NK-92 treated with Interleukin-12 subunit alpha and Interleukin-12 subunit beta, amount 100 ng/mL, for 24 hours (cell line): ENCODE measurements around the gene GPR33.
"Not testable (repeated sequence)": the region's sequence is repeated elsewhere in the genome, so short reads cannot be mapped to it uniquely, and the experiment has no call there.

ENCODE experiments used
- DNase-seq: peaks from one replicate; lab custom pipeline; 2025; lab: John Stamatoyannopoulos, UW

GPR33 gene

GRCh38 chr14:31487886-31488285 is at the start of gene GPR33:
Gene GPR33 (minus strand): TSS chr14:31488039. CDS start chr14:31483965, 4,074 bp downstream.
- no peak for DNase-seq

GRCh38 chr14:31536201-31536960 is 48.5 kb upstream of the GPR33 start:
- DNase-seq = no peak

- no peak for DNase-seq
These were observed 42.3 kb upstream of the GPR33 start for GRCh38 chr14:31530136-31530535.

- no peak for DNase-seq
These were observed 41.2 kb upstream of the GPR33 start for GRCh38 chr14:31529053-31529452.

- no peak for DNase-seq
These were observed 39.7 kb upstream of the GPR33 start for GRCh38 chr14:31527546-31527945.

- no peak for DNase-seq
These were observed 39.2 kb upstream of the GPR33 start for GRCh38 chr14:31527087-31527486.

GRCh38 chr14:31510855-31511254 is 23.0 kb upstream of the GPR33 start:
- DNase-seq = no peak

- DNase-seq = no peak
These were observed 22.4 kb upstream of the GPR33 start for GRCh38 chr14:31510222-31510621.

- DNase-seq = no peak
These were observed 20.3 kb upstream of the GPR33 start for GRCh38 chr14:31508135-31508534.

GRCh38 chr14:31505411-31505810 is 17.6 kb upstream of the GPR33 start:
- no peak for DNase-seq

- no peak for DNase-seq
These were observed 14.0 kb upstream of the GPR33 start for GRCh38 chr14:31501870-31502269.

- DNase-seq = no peak
These were observed 5.1 kb upstream of the GPR33 start for GRCh38 chr14:31492759-31493498.

GRCh38 chr14:31489691-31490090 is 1.9 kb upstream of the GPR33 start:
- DNase-seq = no peak

GRCh38 chr14:31486764-31487163 is 1.1 kb downstream of the GPR33 start:
- DNase-seq = no peak

GRCh38 chr14:31484754-31485153 is 3.1 kb downstream of the GPR33 start:
- DNase-seq = no peak

GRCh38 chr14:31480156-31480555 is 7.7 kb downstream of the GPR33 start:
- no peak for DNase-seq

GRCh38 chr14:31479027-31479426 is 8.8 kb downstream of the GPR33 start:
- no peak for DNase-seq

- DNase-seq = no peak
These were observed 10.6 kb downstream of the GPR33 start for GRCh38 chr14:31477248-31477647.

- DNase-seq = no peak
These were observed 11.5 kb downstream of the GPR33 start for GRCh38 chr14:31476131-31476866.

- no peak for DNase-seq
These were observed 21.3 kb downstream of the GPR33 start for GRCh38 chr14:31466554-31466953.

GRCh38 chr14:31465111-31465510 is 22.7 kb downstream of the GPR33 start:
- no peak for DNase-seq

GRCh38 chr14:31462450-31462849 is 25.4 kb downstream of the GPR33 start:
- not testable (repeated sequence) for DNase-seq

GRCh38 chr14:31461545-31461944 is 26.3 kb downstream of the GPR33 start:
- DNase-seq = no peak
